Measurements from ENCODE around the gene SLC22A13. TPM values are rescaled to one million over a fixed set of nuclear protein-coding genes. Genes with fewer than 3 reads are reported as not detected.
"Not testable (repeated sequence)": the region's sequence is repeated elsewhere in the genome, so short reads cannot be mapped to it uniquely, and the experiment has no call there.

SLC22A13 gene
- total RNA-seq, 1 experiment from 2014 or later: 0.08 TPM

DNA sequence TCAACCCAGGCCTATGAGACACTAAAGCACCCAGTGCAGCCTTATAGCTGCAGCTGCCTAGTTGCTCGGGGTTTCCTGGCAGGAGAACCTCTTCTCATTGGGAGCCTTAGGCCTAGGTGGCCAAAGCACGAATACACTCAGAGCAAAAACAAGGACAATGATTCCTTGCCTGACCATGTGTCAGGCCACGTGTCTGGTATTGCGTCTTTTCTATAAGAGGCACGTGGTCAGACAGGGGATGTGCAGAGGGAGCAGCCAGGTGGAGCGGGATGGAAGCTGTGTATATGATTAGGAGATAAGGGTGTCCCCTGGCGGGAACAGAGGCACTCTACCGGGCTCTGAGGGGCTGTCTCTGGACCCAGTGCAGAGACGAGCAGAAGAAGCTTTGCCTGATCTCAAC is 42.8 kb downstream of the SLC22A13 start:
- no peak for DNase-seq
- H3K4me1 ChIP-seq: no peaks in the 10 kb centered on the region
- no peaks in the 10 kb centered on the region for H3K36me3 ChIP-seq
- H3K9me3 ChIP-seq (replicated peaks): no peaks in the 10 kb centered on the region
- no peak overlapping the region for H3K4me3 ChIP-seq
- H3K27me3 ChIP-seq: no peaks in the 10 kb centered on the region
- no peak overlapping the region for H3K27ac ChIP-seq

- no peak for DNase-seq
- no peak overlapping the region for H3K4me3 ChIP-seq
- no peaks in the 10 kb centered on the region for H3K27me3 ChIP-seq
- H3K27ac ChIP-seq: no peak overlapping the region
- no peaks in the 10 kb centered on the region for H3K4me1 ChIP-seq
- no peaks in the 10 kb centered on the region for H3K36me3 ChIP-seq
- no peaks in the 10 kb centered on the region for H3K9me3 ChIP-seq (replicated peaks)
Observed at GRCh38 chr3:38311476-38311875, 45.9 kb downstream of the SLC22A13 start.

DNA sequence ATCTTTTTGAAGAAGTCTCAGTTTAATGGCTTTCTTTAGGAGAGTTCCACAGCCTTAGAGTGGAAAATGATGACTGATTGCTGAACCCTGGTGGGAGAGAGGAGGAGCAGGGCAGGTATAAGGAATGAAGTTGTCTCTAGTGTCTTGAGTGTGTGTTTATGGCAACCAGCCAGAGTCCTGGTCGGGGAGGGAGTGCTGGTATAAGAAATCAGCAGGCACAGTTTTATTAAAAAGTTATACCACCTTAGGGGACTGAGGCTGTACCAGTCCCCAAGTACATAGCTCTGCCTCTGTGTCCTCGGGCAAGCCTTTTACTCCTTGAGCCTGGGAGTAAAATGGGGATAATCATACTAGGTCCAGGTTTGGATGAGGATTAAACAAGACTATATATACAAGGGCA is 46.3 kb downstream of the SLC22A13 start:
- H3K36me3 ChIP-seq: no peaks in the 10 kb centered on the region
- no peaks in the 10 kb centered on the region for H3K4me1 ChIP-seq
- no peak overlapping the region for H3K4me3 ChIP-seq
- no peak overlapping the region for H3K27ac ChIP-seq
- no peak for DNase-seq
- no peaks in the 10 kb centered on the region for H3K27me3 ChIP-seq
- no peaks in the 10 kb centered on the region for H3K9me3 ChIP-seq (replicated peaks)

- no peaks in the 10 kb centered on the region for H3K4me1 ChIP-seq
- no peak for DNase-seq
- H3K9me3 ChIP-seq (replicated peaks): no peaks in the 10 kb centered on the region
- no peaks in the 10 kb centered on the region for H3K27me3 ChIP-seq
- H3K36me3 ChIP-seq: no peaks in the 10 kb centered on the region
- no peak overlapping the region for H3K27ac ChIP-seq
- H3K4me3 ChIP-seq: no peak overlapping the region
Observed at GRCh38 chr3:38312356-38312755, 46.7 kb downstream of the SLC22A13 start.

- H3K4me3 ChIP-seq: no peak overlapping the region
- no peak overlapping the region for H3K27ac ChIP-seq
- no peaks in the 10 kb centered on the region for H3K9me3 ChIP-seq (replicated peaks)
- DNase-seq: no peak
- no peaks in the 10 kb centered on the region for H3K36me3 ChIP-seq
- no peaks in the 10 kb centered on the region for H3K4me1 ChIP-seq
- no peaks in the 10 kb centered on the region for H3K27me3 ChIP-seq
Observed at GRCh38 chr3:38313263-38313662, 47.7 kb downstream of the SLC22A13 start.

DNA sequence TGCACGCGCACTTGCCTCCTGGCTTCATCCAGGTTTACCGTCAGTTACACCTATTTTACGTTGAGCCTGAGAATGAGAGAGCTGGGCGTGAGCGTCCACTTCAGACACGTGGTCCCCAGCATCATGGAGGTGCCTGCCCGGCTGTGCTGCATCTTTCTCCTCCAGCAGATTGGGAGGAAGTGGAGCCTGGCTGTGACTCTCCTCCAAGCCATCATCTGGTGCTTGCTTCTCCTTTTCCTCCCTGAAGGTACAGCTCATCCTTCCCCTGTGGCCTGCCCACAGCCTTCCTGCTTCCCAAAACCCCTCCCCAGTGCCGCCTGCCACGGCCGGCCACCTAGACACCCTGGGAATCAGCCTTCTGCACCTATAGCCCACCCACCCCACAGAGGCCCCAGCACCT is 48.1 kb downstream of the SLC22A13 start:
- Histone ChIP-seq H3K9me3 (replicated peaks) (no peaks in the 10 kb centered on the region), H3K27ac (no peak overlapping the region), H3K36me3 (no peaks in the 10 kb centered on the region), H3K4me3 (no peak overlapping the region), H3K4me1 (no peaks in the 10 kb centered on the region), H3K27me3 (no peaks in the 10 kb centered on the region)
- DNase-seq: no peak

DNA sequence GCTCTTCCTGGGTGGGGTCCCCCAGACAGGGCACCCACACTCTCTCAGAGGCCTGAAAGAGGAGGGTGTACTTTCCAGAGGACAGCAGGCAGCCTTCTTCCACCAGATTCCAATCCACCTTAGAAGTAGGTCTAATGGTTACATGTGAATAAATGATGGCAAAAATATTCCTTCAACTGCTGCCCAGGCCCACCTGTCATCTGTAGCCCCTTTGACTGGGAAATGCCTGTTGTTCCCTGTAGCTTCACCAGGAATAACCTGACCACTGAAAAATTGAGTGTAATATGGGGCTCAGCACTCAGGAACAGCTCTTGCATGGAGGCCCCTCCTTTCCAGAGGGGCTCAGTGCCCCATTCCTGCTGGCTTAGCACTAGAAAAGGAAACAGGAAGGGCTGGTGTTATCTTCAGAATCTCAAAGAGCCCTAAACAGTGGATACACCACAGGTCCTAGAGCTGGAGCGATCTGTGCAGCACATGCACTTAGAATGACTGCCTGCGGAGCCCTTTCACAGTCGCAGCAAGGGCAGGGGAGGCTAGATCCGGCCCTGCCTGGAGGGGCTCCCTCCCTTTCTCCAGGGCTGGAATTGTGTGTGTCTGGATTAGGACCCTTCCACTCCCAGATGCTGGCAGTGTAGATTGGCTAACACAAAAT is 48.6 kb downstream of the SLC22A13 start:
- no peaks in the 10 kb centered on the region for H3K9me3 ChIP-seq (replicated peaks)
- no peak overlapping the region for H3K4me3 ChIP-seq
- H3K27ac ChIP-seq: no peak overlapping the region
- H3K36me3 ChIP-seq: no peaks in the 10 kb centered on the region
- no peak for DNase-seq
- no peaks in the 10 kb centered on the region for H3K4me1 ChIP-seq
- no peaks in the 10 kb centered on the region for H3K27me3 ChIP-seq

- no peaks in the 10 kb centered on the region for H3K4me1 ChIP-seq
- H3K27me3 ChIP-seq: no peaks in the 10 kb centered on the region
- H3K9me3 ChIP-seq (replicated peaks): no peaks in the 10 kb centered on the region
- no peak overlapping the region for H3K4me3 ChIP-seq
- DNase-seq: no peak
- no peaks in the 10 kb centered on the region for H3K36me3 ChIP-seq
- no peak overlapping the region for H3K27ac ChIP-seq
Observed at GRCh38 chr3:38314764-38315487, 49.3 kb downstream of the SLC22A13 start.

GRCh38 chr3:38315488-38316230 is 50.0 kb downstream of the SLC22A13 start:
- DNase-seq: no peak
- H3K36me3 ChIP-seq: no peaks in the 10 kb centered on the region
- H3K27ac ChIP-seq: no peak overlapping the region
- no peak overlapping the region for H3K4me3 ChIP-seq
- H3K9me3 ChIP-seq (replicated peaks): no peaks in the 10 kb centered on the region
- no peaks in the 10 kb centered on the region for H3K27me3 ChIP-seq
- H3K4me1 ChIP-seq: no peaks in the 10 kb centered on the region

- H3K9me3 ChIP-seq (replicated peaks): no peaks in the 10 kb centered on the region
- H3K27ac ChIP-seq: no peak overlapping the region
- H3K36me3 ChIP-seq: no peaks in the 10 kb centered on the region
- DNase-seq: no peak
- no peaks in the 10 kb centered on the region for H3K27me3 ChIP-seq
- no peak overlapping the region for H3K4me3 ChIP-seq
- H3K4me1 ChIP-seq: no peaks in the 10 kb centered on the region
Observed at GRCh38 chr3:38316356-38317191, 51.0 kb downstream of the SLC22A13 start.

GRCh38 chr3:38317192-38317759 is 51.7 kb downstream of the SLC22A13 start:
- Histone ChIP-seq H3K4me1 (no peaks in the 10 kb centered on the region), H3K27ac (no peak overlapping the region), H3K27me3 (no peaks in the 10 kb centered on the region), H3K4me3 (no peak overlapping the region), H3K36me3 (no peaks in the 10 kb centered on the region), H3K9me3 (replicated peaks) (no peaks in the 10 kb centered on the region)
- DNase-seq: peak in 1 of 2 experiments; percentile 5

DNA sequence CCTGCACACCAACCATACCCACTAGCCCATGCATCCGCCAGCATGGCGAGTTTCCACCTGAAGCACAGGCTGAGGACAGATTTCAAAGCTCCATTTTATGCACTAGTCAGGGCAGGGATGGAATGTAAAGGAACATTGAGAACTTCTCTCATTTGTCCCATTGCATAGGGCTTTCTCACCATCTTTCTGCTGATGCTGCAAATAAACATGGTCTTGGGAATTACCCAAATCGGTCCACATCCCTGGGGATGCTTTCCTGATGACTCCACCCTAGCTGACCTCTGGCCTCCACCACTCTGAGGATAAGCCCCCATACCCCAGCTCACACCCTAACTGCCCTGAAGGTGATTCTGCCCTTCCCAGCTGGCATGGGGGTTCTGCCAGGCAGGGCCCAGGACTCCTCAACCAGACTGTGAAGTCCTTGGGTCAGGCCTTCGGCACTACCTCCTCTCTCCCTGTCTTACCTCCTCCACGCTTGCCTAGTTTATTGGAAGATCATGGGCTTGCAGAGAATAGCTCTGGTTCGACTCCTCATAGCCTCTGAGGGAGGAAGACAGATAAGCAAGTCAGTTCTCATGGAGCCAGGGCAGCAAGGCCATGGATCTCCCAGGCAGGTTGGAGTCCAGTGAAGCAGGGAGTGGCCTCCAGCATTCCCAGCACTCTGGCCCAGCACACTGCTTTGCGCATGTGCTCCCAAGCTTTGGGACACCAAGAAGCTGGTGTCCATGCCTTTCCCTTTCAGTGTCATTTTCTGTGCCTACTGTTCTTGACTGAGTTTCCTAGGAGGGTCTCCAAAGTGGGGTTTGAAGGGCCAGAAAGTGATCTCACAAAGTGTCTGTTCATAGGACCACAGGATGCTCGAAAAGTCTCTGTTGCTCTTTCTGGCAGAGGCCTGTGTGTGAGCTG is 53.4 kb downstream of the SLC22A13 start:
- H3K27me3 ChIP-seq: no peaks in the 10 kb centered on the region
- H3K36me3 ChIP-seq: no peaks in the 10 kb centered on the region
- no peaks in the 10 kb centered on the region for H3K4me1 ChIP-seq
- H3K27ac ChIP-seq: no peak overlapping the region
- H3K9me3 ChIP-seq (replicated peaks): no peaks in the 10 kb centered on the region
- H3K4me3 ChIP-seq: no peak overlapping the region
- no peak for DNase-seq

- H3K36me3 ChIP-seq; H3K27me3 ChIP-seq; H3K9me3 ChIP-seq (replicated peaks); H3K4me1 ChIP-seq; DNase-seq; H3K4me3 ChIP-seq; H3K27ac ChIP-seq: not testable (repeated sequence)
Observed at GRCh38 chr3:38320638-38321037, 55.0 kb downstream of the SLC22A13 start.

DNA sequence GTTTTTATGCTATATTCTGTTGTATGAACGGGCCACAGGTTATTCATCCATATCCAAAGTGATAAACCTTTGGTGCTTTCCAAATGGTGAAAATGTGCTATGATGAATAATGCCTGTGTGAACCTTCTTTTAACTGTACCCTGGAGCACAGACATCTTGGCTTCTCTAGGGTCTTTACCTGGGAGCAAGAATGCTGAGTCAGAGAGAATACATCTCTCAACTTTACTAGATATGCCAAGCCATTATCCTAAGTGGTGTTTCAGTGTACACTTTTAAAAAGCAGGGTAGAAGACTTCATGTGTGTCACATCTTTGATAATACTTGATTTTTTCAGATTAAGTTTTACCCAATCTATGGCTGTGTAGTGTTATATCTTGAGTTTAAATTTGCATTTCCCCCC is 57.4 kb downstream of the SLC22A13 start:
- no peak for DNase-seq
- H3K27ac ChIP-seq: no peak overlapping the region
- H3K4me3 ChIP-seq: no peak overlapping the region
- no peaks in the 10 kb centered on the region for H3K36me3 ChIP-seq
- H3K27me3 ChIP-seq: no peaks in the 10 kb centered on the region
- H3K9me3 ChIP-seq (replicated peaks): no peaks in the 10 kb centered on the region
- H3K4me1 ChIP-seq: no peaks in the 10 kb centered on the region

All from SJCRH30 (cell line).